ENCODE results near the gene FGB. TPM values are rescaled to one million over a fixed set of nuclear protein-coding genes. Genes with fewer than 3 reads are reported as not detected.

Gene FGB
- total RNA-seq, 1 donor from 2014 or later, result not detected

GRCh38 chr4:154521607-154522006 lies 41.2 kb upstream of the FGB start:
- Mint-ChIP-seq H3K36me3 (ENCODE audit: low read depth) (no peaks in the 10 kb centered on the region), H3K4me3 (no peak overlapping the region), H3K27me3 (peaks cover 43% of the 10 kb centered on the region), H3K27ac (no peak overlapping the region), H3K4me1 (peaks cover 3% of the 10 kb centered on the region), H3K9me3 (no peaks in the 10 kb centered on the region)
- intact Hi-C loops (cut with micrococcal nuclease), result no loop called here
- no peak for ATAC-seq (ENCODE audit: low read depth)
- ChIA-PET CTCF (no interaction called here), POLR2A (no interaction called here)
- TF ChIP-seq CTCF (IDR thresholded peaks at IDR 0.05), result no peak
- no peak for DNase-seq

- H3K27me3 Mint-ChIP-seq, result peaks cover 35% of the 10 kb centered on the region
- no peak for DNase-seq
- ChIA-PET CTCF (interaction anchor here (1.1 kb wide), 1 partner anchor 23 kb away, joined by 5 read pairs; no protein-coding TSS in a partner anchor), POLR2A (no interaction called here)
- H3K9me3 Mint-ChIP-seq, result no peaks in the 10 kb centered on the region
- H3K4me3 Mint-ChIP-seq, result no peak overlapping the region
- intact Hi-C loops (cut with micrococcal nuclease), result no loop called here
- no peaks in the 10 kb centered on the region for H3K36me3 Mint-ChIP-seq (ENCODE audit: low read depth)
- H3K27ac Mint-ChIP-seq, result no peak overlapping the region
- ATAC-seq (ENCODE audit: low read depth), result no peak
- TF ChIP-seq CTCF (IDR thresholded peaks at IDR 0.05), result no peak
- peaks cover 3% of the 10 kb centered on the region for H3K4me1 Mint-ChIP-seq
Measured at GRCh38 chr4:154526151-154526550, 36.7 kb upstream of the FGB start.

- Mint-ChIP-seq H3K27me3 (peaks cover 32% of the 10 kb centered on the region), H3K9me3 (no peaks in the 10 kb centered on the region), H3K4me3 (no peak overlapping the region), H3K27ac (no peak overlapping the region), H3K4me1 (peaks cover 3% of the 10 kb centered on the region), H3K36me3 (ENCODE audit: low read depth) (no peaks in the 10 kb centered on the region)
- intact Hi-C loops (cut with micrococcal nuclease), result no loop called here
- ATAC-seq (ENCODE audit: low read depth) (no peak), DNase-seq (no peak)
- TF ChIP-seq CTCF (IDR thresholded peaks at IDR 0.05), result no peak
- POLR2A ChIA-PET, result no interaction called here
- CTCF ChIA-PET, result no interaction called here
Measured at GRCh38 chr4:154527308-154527707, 35.5 kb upstream of the FGB start.

GRCh38 chr4:154528869-154529268 lies 33.9 kb upstream of the FGB start:
- intact Hi-C loops (cut with micrococcal nuclease), result no loop called here
- H3K27ac Mint-ChIP-seq, result no peak overlapping the region
- ATAC-seq (ENCODE audit: low read depth), result no peak
- peaks cover 28% of the 10 kb centered on the region for H3K27me3 Mint-ChIP-seq
- no peak for TF ChIP-seq CTCF (IDR thresholded peaks at IDR 0.05)
- H3K4me1 Mint-ChIP-seq, result peaks cover 3% of the 10 kb centered on the region
- CTCF ChIA-PET, result no interaction called here
- no peak for DNase-seq
- H3K9me3 Mint-ChIP-seq, result no peaks in the 10 kb centered on the region
- no peak overlapping the region for H3K4me3 Mint-ChIP-seq
- POLR2A ChIA-PET, result no interaction called here
- H3K36me3 Mint-ChIP-seq (ENCODE audit: low read depth), result no peaks in the 10 kb centered on the region

- H3K36me3 Mint-ChIP-seq (ENCODE audit: low read depth), result peaks cover 3% of the 10 kb centered on the region
- no peaks in the 10 kb centered on the region for H3K9me3 Mint-ChIP-seq
- no peak for DNase-seq
- H3K27ac Mint-ChIP-seq, result no peak overlapping the region
- intact Hi-C loops (cut with micrococcal nuclease), result no loop called here
- H3K4me1 Mint-ChIP-seq, result peaks cover 3% of the 10 kb centered on the region
- H3K27me3 Mint-ChIP-seq, result peaks cover 19% of the 10 kb centered on the region
- ATAC-seq (ENCODE audit: low read depth), result no peak
- no peak overlapping the region for H3K4me3 Mint-ChIP-seq
- ChIA-PET POLR2A (no interaction called here), CTCF (no interaction called here)
- no peak for TF ChIP-seq CTCF (IDR thresholded peaks at IDR 0.05)
Measured at GRCh38 chr4:154529728-154530519, 32.9 kb upstream of the FGB start.
